Activated naive CD4-positive, alpha-beta T cell treated with anti-CD3 and anti-CD28 coated beads, Interleukin-2, amount 50 U/mL, for 24 hours (primary cell): Measurements from ENCODE around the gene WASF1.
"Not testable (repeated sequence)": the region's sequence is repeated elsewhere in the genome, so short reads cannot be mapped to it uniquely, and the experiment has no call there.

Source experiments
- H3K27ac Mint-ChIP-seq: one replicate; pipeline ENCODE4 v1.8.0; 2021; ENCODE audit warnings: mild to moderate bottlenecking, mixed read lengths
- H3K27me3 Mint-ChIP-seq: one replicate; pipeline ENCODE4 v1.8.0; 2021; ENCODE audit warnings: mixed read lengths
- H3K36me3 Mint-ChIP-seq: one replicate; pipeline ENCODE4 v1.8.0; 2021; ENCODE audit warnings: mixed read lengths
- H3K4me1 Mint-ChIP-seq: one replicate; pipeline ENCODE4 v1.8.0; 2021; ENCODE audit warnings: mixed read lengths
- H3K4me3 Mint-ChIP-seq: one replicate; pipeline ENCODE4 v1.8.0; 2021; ENCODE audit warnings: mild to moderate bottlenecking, mixed read lengths
- H3K9me3 Mint-ChIP-seq: one replicate; pipeline ENCODE4 v1.8.0; 2021; ENCODE audit warnings: mixed read lengths

Gene WASF1

GRCh38 chr6:110121655-110122054 lies 57.8 kb downstream of the WASF1 start:
- H3K36me3 Mint-ChIP-seq, H3K27me3 Mint-ChIP-seq, H3K4me3 Mint-ChIP-seq, H3K4me1 Mint-ChIP-seq, H3K27ac Mint-ChIP-seq, H3K9me3 Mint-ChIP-seq: not testable (repeated sequence)

DNA sequence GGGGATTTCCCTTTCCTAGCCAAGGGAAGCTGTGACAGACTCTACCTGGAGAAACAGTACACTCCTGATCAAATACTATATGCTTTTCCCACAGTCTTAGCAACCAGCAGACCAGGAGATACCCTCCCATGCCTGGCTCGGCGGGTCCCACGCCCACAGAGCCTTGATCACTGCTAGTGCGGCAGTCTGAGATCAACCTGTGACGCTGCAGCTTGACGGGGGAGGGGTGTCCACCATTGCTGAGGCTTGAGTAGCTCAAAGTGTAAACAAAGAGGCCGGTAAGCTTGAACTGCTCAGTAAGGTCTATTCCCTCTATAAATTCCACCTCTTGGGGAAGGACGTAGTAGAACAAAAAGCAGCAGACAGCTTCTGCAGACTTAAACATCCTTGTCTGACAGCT lies 63.2 kb downstream of the WASF1 start:
- no peak overlapping the region for H3K4me3 Mint-ChIP-seq

GRCh38 chr6:110114004-110114403 lies 65.5 kb downstream of the WASF1 start:
- H3K9me3 Mint-ChIP-seq = peaks cover 4% of the 10 kb centered on the region
- no peaks in the 10 kb centered on the region for H3K4me1 Mint-ChIP-seq
- no peaks in the 10 kb centered on the region for H3K36me3 Mint-ChIP-seq
- H3K27me3 Mint-ChIP-seq = peaks cover 7% of the 10 kb centered on the region
- H3K27ac Mint-ChIP-seq = no peak overlapping the region
- H3K4me3 Mint-ChIP-seq = no peak overlapping the region

More for the DNA sequence above, 63.2 kb downstream of the WASF1 start:
- H3K36me3 Mint-ChIP-seq = no peaks in the 10 kb centered on the region
- H3K27ac Mint-ChIP-seq = no peak overlapping the region
- peaks cover 7% of the 10 kb centered on the region for H3K27me3 Mint-ChIP-seq
- H3K9me3 Mint-ChIP-seq = peaks cover 4% of the 10 kb centered on the region
- H3K4me1 Mint-ChIP-seq = no peaks in the 10 kb centered on the region

- Mint-ChIP-seq H3K36me3 (no peaks in the 10 kb centered on the region), H3K4me3 (no peak overlapping the region), H3K4me1 (no peaks in the 10 kb centered on the region), H3K27me3 (no peaks in the 10 kb centered on the region), H3K27ac (no peak overlapping the region), H3K9me3 (no peaks in the 10 kb centered on the region)
These were observed 74.2 kb downstream of the WASF1 start for GRCh38 chr6:110105296-110105695.

- H3K4me3 Mint-ChIP-seq = no peak overlapping the region
- no peak overlapping the region for H3K27ac Mint-ChIP-seq
- H3K9me3 Mint-ChIP-seq = no peaks in the 10 kb centered on the region
- no peaks in the 10 kb centered on the region for H3K4me1 Mint-ChIP-seq
- H3K27me3 Mint-ChIP-seq = no peaks in the 10 kb centered on the region
- H3K36me3 Mint-ChIP-seq = no peaks in the 10 kb centered on the region
These were observed 76.2 kb downstream of the WASF1 start for GRCh38 chr6:110103260-110103659.

GRCh38 chr6:110102411-110102810 lies 77.1 kb downstream of the WASF1 start:
- Mint-ChIP-seq H3K36me3 (no peaks in the 10 kb centered on the region), H3K27me3 (no peaks in the 10 kb centered on the region), H3K4me3 (no peak overlapping the region), H3K4me1 (no peaks in the 10 kb centered on the region), H3K9me3 (no peaks in the 10 kb centered on the region), H3K27ac (no peak overlapping the region)

GRCh38 chr6:110101885-110102284 lies 77.6 kb downstream of the WASF1 start:
- H3K27me3 Mint-ChIP-seq = no peaks in the 10 kb centered on the region
- no peak overlapping the region for H3K4me3 Mint-ChIP-seq
- H3K36me3 Mint-ChIP-seq = no peaks in the 10 kb centered on the region
- no peak overlapping the region for H3K27ac Mint-ChIP-seq
- H3K4me1 Mint-ChIP-seq = no peaks in the 10 kb centered on the region
- H3K9me3 Mint-ChIP-seq = no peaks in the 10 kb centered on the region

DNA sequence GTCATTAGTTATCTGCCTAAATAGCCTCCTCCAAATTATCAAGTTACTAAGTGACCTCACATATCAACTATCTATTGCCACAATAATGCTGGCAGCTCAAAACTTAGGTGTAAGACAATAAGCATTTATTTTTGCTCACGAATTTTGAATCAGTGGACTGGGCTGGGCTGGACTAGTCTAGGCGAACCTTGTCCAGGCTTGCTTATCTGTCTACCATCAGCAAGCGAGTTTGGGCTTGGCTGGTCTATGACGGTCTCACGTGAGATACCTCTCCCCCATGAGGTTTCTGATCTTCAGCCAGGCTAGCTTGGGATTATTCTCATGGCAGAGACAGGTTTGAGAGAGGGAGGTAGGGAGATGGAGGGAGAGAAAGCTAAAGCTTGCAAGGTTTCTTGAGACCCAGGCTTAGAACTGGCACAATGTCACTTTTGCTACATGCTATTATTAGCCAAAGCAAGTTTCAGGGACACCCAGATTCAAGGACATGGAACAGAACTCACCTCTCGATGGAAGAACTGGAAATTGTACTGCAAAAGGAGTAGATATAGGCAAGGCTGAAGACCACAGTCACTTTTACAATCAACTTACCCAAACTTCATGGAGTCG lies 80.9 kb downstream of the WASF1 start:
- Mint-ChIP-seq H3K36me3 (no peaks in the 10 kb centered on the region), H3K4me3 (no peak overlapping the region), H3K27ac (no peak overlapping the region), H3K27me3 (no peaks in the 10 kb centered on the region), H3K4me1 (no peaks in the 10 kb centered on the region), H3K9me3 (no peaks in the 10 kb centered on the region)

DNA sequence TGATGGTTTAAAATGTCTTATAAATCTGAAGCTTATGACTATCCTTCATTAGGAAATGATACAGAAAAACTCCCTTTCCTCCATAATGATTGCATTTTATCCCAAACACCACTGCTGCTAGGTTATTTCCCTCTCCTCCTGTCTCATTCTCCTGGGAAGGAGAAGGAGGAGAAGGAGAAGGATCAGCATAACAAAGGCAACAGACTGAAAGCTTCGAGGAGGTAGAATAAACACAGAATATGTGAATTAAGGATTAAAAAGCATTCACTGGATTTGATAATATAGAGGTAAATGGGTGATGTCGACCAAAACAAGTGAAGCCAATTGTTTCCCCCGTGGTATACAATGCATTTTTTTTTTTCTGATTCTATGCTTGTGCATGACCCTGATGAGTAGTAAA lies 82.0 kb downstream of the WASF1 start:
- Mint-ChIP-seq H3K27me3 (no peaks in the 10 kb centered on the region), H3K4me1 (no peaks in the 10 kb centered on the region), H3K4me3 (no peak overlapping the region), H3K9me3 (no peaks in the 10 kb centered on the region), H3K27ac (peak overlapping the region; percentile 8), H3K36me3 (no peaks in the 10 kb centered on the region)

- H3K27me3 Mint-ChIP-seq = no peaks in the 10 kb centered on the region
- H3K36me3 Mint-ChIP-seq = no peaks in the 10 kb centered on the region
- no peak overlapping the region for H3K27ac Mint-ChIP-seq
- H3K9me3 Mint-ChIP-seq = no peaks in the 10 kb centered on the region
- no peak overlapping the region for H3K4me3 Mint-ChIP-seq
- no peaks in the 10 kb centered on the region for H3K4me1 Mint-ChIP-seq
These were observed 83.5 kb downstream of the WASF1 start for GRCh38 chr6:110095935-110096334.

GRCh38 chr6:110095101-110095500 lies 84.4 kb downstream of the WASF1 start:
- H3K36me3 Mint-ChIP-seq = no peaks in the 10 kb centered on the region
- no peaks in the 10 kb centered on the region for H3K4me1 Mint-ChIP-seq
- H3K9me3 Mint-ChIP-seq = no peaks in the 10 kb centered on the region
- H3K27me3 Mint-ChIP-seq = no peaks in the 10 kb centered on the region
- H3K27ac Mint-ChIP-seq = no peak overlapping the region
- H3K4me3 Mint-ChIP-seq = no peak overlapping the region

GRCh38 chr6:110093981-110094380 lies 85.5 kb downstream of the WASF1 start:
- Mint-ChIP-seq H3K4me1 (no peaks in the 10 kb centered on the region), H3K27me3 (peaks cover 1% of the 10 kb centered on the region), H3K27ac (no peak overlapping the region), H3K36me3 (no peaks in the 10 kb centered on the region), H3K9me3 (no peaks in the 10 kb centered on the region), H3K4me3 (no peak overlapping the region)

GRCh38 chr6:110090876-110091275 lies 88.6 kb downstream of the WASF1 start:
- no peaks in the 10 kb centered on the region for H3K36me3 Mint-ChIP-seq
- H3K4me3 Mint-ChIP-seq = no peak overlapping the region
- H3K27ac Mint-ChIP-seq = no peak overlapping the region
- no peaks in the 10 kb centered on the region for H3K9me3 Mint-ChIP-seq
- no peaks in the 10 kb centered on the region for H3K4me1 Mint-ChIP-seq
- H3K27me3 Mint-ChIP-seq = peaks cover 4% of the 10 kb centered on the region

DNA sequence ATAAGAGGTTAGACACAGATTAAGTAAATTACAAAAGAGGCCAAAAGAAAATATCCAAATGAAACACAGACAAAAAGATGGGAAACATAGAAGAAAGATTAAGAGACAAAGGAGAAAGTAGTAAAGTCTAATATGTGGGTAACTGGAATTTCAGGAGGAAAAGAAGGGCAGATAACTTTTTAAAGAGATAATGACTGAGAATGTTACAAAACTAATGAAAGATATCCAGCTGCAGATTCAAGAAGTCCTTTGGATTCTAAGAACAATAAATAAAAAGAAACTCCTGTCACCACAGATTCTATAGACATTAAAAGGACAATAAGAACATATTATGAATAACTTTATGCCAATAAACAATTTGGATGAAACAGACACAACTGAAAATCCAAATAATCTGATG lies 90.1 kb downstream of the WASF1 start:
- Mint-ChIP-seq H3K27ac (no peak overlapping the region), H3K4me3 (no peak overlapping the region), H3K36me3 (no peaks in the 10 kb centered on the region), H3K9me3 (no peaks in the 10 kb centered on the region), H3K27me3 (peaks cover 4% of the 10 kb centered on the region), H3K4me1 (no peaks in the 10 kb centered on the region)

DNA sequence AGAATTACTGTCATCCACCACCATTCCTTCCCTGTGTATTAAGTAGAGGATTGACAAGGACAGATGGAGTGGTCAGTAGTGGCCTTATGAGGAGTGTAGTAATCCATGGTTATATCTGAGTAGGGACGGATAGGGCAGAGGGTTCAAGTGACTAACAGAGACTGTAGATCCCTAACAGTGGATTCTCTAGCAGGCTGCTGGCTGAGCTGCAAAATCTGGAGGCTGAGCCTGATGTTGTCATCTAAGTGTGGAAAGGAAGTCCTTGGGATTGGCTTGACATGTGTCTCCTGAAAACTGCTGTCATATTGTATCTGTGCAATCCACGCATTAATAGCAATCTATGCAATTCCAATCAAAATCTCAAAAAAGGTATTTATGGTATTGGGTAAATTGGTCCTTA lies 94.2 kb downstream of the WASF1 start:
- Mint-ChIP-seq H3K4me1 (no peaks in the 10 kb centered on the region), H3K36me3 (no peaks in the 10 kb centered on the region), H3K9me3 (no peaks in the 10 kb centered on the region), H3K27ac (no peak overlapping the region), H3K27me3 (peaks cover 10% of the 10 kb centered on the region), H3K4me3 (no peak overlapping the region)

DNA sequence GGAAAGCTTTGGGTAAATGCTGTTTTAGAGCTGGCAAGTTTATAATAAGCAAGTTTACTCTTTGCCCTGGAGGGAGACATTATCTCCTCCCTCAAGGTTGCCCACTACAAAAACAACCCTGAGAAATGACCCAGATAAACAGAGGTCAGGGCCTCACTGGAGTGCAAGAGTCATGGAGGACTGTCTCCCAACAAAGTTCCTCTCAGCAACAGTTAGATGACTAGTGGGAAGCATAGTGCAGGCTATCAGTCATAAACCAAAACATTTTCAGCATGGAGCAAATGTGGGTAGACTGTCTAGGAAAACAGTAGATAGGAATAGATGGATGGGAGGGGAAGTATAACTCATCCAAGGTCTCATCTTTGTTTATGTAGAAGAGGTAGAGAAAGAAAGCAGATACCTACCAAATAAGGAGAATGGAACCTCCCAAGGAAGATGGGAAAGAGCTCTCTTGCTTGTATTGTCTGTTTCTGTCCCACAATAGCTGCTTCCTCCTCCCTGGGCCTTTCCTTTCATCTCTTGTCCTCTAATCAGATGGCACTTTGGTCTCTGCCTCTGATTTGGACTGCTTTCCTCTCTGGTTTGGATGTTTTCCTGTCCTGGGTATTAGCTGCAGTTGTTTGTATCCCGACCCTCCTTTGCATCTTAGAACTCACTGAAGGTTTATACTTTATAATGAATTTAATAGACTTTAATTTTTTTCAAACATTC lies 95.4 kb downstream of the WASF1 start:
- Mint-ChIP-seq H3K27me3 (peaks cover 9% of the 10 kb centered on the region), H3K27ac (no peak overlapping the region), H3K9me3 (no peaks in the 10 kb centered on the region), H3K4me1 (no peaks in the 10 kb centered on the region), H3K36me3 (no peaks in the 10 kb centered on the region), H3K4me3 (no peak overlapping the region)

DNA sequence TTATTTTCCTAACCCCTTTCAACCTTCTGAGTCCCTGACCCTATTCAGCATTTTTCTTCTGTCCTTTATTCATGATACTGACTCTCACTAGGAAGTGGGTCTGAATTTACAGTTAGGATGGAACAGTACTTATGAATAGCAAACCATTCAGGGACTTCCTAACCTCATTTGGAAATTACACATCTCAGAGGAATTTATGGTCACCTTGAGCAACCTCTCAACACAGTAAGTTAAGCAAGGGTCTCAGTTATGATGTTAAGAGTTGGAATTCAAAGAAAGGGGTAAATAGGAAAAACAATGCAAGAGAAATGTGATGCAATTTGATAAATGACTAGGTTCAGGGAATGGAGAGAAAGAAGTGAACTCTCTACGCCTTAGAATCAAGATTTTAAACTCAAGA lies 104.1 kb downstream of the WASF1 start:
- Mint-ChIP-seq H3K4me1 (no peaks in the 10 kb centered on the region), H3K27ac (no peak overlapping the region), H3K4me3 (no peak overlapping the region), H3K36me3 (no peaks in the 10 kb centered on the region), H3K27me3 (peaks cover 2% of the 10 kb centered on the region), H3K9me3 (no peaks in the 10 kb centered on the region)
